Frontal cortex (tissue), 4 donors: ENCODE data around the gene CLIP1. TPM values are rescaled to one million over a fixed set of nuclear protein-coding genes. Genes with fewer than 3 reads are reported as not detected.
"Not testable (repeated sequence)": the region's sequence is repeated elsewhere in the genome, so short reads cannot be mapped to it uniquely, and the experiment has no call there.

Experiments
- DNase-seq, 2 donors: peaks; one replicate each; pipeline ENCODE4 v3.0.0; 2012; ENCODE audit warnings: low spot score in 2 of 2
- FAIRE-seq: peaks from 2 replicates; lab custom pipeline; 2012; peaks lifted over from hg19 to GRCh38; lab: Jason Lieb, UNC
- total RNA-seq: library from RNA; depleted of rRNA; stranded (reverse); fragments of >200 nt; gene quantifications from one replicate; pipeline ENCODE4 v1.2.3, GENCODE V29; 2014
- donor health status: control.
- donor health status: control.
- donor health status: control.

Gene CLIP1
- total RNA-seq, 1 donor from 2014 or later = 72.2 TPM

DNA sequence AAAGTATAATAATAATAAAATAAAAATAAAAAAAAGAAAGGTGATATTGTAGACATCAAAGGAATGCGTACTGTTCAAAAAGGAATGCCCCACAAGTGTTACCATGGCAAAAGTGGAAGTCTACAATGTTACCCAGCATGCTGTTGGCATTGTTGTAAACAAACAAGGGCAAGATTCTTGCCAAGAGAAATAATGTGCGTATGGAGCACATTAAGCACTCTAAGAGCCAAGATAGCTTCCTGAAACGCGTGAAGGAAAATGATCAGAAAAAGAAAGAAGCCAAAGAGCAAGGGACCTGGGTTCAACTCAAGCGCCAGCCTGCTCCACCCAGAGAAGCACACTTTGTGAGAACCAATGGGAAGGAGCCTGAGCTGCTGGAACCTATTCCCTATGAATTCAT lies 57.2 kb downstream of the CLIP1 start:
- FAIRE-seq, DNase-seq: not testable (repeated sequence)

GRCh38 chr12:122363782-122364181 lies 58.7 kb downstream of the CLIP1 start:
- FAIRE-seq (no peak), DNase-seq (no peak)

- FAIRE-seq = no peak
- DNase-seq = no peak
Measured at GRCh38 chr12:122362755-122363154, 59.7 kb downstream of the CLIP1 start.

- not testable (repeated sequence) for DNase-seq, FAIRE-seq
Measured at GRCh38 chr12:122358403-122358802, 64.1 kb downstream of the CLIP1 start.

GRCh38 chr12:122357536-122357935 lies 64.9 kb downstream of the CLIP1 start:
- FAIRE-seq, DNase-seq: not testable (repeated sequence)

GRCh38 chr12:122356991-122357390 lies 65.5 kb downstream of the CLIP1 start:
- not testable (repeated sequence) for FAIRE-seq, DNase-seq

- peak; percentile 45 to 46 for DNase-seq
- FAIRE-seq = no peak
Measured at GRCh38 chr12:122356192-122356635, 66.3 kb downstream of the CLIP1 start.

GRCh38 chr12:122355706-122356105 lies 66.8 kb downstream of the CLIP1 start:
- FAIRE-seq (no peak), DNase-seq (no peak)

GRCh38 chr12:122354958-122355641 lies 67.4 kb downstream of the CLIP1 start:
- FAIRE-seq (no peak), DNase-seq (no peak)

- FAIRE-seq (no peak), DNase-seq (no peak)
Measured at GRCh38 chr12:122352394-122352793, 70.1 kb downstream of the CLIP1 start.

DNA sequence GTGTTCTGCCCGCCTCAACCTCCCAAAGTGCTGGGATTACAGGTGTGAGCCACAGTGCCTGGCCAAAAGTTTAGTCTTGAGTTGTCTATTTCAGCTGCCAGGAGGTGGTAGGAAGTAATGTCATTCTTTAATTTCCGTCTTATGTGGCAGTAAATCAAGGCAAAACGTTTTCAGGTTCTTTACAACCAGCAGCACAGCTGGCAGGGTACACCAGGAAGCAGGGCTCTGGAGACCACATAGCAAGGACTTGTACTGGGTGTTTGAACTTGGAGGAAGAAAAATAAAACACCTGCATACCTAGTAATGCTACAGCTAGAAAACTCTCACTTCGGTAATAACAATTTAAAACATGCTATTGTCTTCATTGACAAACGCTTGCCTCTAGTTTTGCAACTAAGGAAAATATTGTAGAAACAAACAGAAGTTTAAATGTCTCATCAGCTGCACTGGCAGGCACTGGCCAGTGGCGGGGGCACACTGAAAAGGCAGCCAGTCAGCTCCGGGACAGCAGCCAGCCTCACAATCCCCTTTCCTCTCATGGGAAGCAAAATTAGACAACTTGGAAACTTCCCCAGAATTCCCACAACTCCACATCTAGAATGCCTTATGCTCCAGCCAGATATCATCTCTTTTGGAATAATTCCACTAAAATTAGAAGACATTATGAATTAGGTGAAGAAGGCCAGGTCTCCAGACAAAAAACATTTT lies 72.2 kb downstream of the CLIP1 start:
- DNase-seq = no peak
- FAIRE-seq = no peak

DNA sequence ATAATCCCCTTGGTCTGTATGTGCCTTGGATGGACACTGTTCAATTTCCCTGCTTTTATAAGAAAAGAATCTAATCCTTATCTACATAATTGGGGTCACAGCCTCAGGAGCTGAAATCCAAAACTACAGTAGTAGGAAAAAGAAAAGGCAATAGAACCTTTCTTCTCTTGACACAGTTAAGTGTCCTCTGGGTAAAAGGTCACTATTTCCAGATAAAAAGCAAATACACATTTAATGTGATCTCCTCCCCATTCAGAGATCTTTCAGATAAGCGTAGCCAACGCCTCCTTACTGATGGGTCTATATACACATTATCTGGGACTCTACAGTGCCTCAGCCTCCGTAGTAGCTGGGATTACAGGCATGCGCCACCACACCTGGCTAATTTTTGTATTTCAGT lies 73.4 kb downstream of the CLIP1 start:
- DNase-seq (no peak), FAIRE-seq (no peak)

GRCh38 chr12:122348505-122348904 lies 74.0 kb downstream of the CLIP1 start:
- FAIRE-seq = no peak
- no peak for DNase-seq

DNA sequence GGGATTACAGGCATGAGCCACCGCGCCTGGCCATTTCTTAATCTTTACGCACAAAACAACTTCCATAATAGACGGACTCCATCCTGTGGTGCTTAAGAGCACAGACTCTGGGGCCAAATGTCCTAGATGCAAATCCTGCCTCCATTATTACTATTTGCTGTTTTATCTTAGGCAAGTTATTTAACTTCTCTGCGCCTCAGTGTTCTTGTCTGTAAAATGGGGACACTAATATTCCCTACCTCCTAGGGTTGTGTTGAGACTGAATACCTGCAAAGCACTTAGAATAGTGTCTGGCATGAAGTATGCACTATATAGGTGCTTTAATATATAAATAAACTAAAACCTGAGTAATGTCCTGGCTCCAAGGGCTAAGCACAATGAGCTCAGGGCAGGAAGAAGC lies 76.4 kb downstream of the CLIP1 start:
- FAIRE-seq (no peak), DNase-seq (no peak)

GRCh38 chr12:122345042-122345441 lies 77.4 kb downstream of the CLIP1 start:
- FAIRE-seq (no peak), DNase-seq (no peak)

DNA sequence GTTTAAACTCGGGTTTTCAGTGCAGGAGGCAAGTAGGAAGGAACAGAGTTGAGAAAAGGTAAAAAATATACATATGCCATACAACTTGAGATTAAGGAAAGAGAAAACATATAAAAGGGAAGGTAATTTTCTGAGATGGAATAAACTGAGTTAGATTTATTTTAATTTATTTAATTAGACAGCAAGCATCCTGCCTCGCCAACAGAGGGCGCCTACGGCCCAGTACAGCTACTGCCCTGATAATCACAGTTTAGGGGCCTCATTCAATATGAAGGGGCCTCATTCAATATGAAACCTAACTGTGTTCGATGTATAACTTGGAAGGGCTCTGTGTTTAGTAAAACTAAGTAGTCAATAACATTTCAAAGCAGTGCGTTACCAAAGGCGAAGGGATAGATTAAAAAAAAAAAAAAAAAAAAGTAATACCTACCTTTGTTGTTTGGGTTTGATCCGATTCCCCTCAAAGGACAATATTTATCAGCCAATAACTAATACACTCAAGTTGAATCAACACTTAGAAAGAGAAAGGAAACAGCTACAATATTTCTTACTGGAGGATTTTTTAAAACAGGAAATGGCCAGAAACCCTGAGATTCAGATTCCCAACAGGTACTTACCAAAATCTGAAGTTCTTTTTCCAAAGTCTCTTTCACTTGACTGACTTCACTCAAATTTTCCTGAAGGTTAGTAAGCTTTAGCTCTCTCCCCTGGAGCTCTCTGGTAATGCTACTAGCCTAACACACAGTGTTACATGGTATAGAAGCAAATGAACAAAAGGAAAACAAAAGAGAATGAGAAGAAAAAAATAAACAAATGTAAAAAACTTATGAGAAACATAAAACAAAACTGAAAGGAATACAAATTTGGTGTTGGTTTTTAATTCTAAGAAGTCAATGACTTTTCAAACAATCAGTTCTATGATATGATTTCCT lies 86.2 kb downstream of the CLIP1 start:
- no peak for FAIRE-seq
- no peak for DNase-seq

GRCh38 chr12:122333142-122334087 lies 89.1 kb downstream of the CLIP1 start:
- DNase-seq (no peak), FAIRE-seq (no peak)

DNA sequence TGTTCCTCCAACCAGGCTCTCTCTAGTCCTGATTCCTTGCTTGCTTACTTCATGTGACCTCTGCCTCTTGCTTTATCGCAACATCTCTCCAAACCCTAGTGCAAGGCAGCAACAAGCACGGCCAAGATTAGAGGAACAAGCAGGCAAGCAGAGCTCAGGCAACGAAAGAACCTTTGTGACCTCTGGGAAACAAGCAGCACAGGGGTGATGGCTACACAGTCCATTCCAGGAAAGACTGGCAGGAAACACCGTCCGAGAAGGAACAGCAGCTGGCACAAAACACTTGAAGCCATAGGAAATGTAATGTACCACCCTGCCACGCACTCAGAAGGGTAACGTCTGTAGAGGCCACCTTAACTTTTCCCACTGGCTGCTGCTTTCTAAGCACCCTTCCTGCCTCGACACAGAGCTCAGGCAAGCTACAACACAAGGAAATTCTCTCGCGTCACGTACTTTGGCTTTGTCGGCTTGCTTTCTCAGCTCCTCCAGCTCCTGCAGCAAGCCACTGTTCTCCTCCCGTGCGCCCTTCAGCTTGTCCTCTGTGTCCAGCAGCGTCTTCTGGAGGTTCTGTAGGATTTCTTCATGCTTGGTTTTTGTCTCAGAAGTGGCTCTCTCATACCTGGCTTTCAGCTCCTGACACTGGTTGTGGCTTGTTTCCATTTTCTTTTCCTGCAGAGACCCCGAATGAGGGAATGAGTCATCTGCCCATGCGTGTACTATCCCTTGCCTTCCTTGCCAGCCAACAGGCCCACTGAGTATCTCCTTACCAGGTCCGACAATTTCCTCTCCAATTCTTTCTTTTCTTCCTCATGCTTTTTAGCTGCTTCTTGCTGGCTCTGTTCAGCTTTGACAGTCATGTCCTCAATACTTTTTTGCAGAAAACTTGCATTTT lies 94.7 kb downstream of the CLIP1 start:
- FAIRE-seq (no peak), DNase-seq (no peak)
